Cerebellar nuclear complex (tissue), 1 donor: Measurements from ENCODE around the gene MICAL3.

Source experiments
- DNase-seq, 2 experiments: peaks; one replicate each; lab custom pipeline; 2025; lab: John Stamatoyannopoulos, UW

The MICAL3 gene

DNA sequence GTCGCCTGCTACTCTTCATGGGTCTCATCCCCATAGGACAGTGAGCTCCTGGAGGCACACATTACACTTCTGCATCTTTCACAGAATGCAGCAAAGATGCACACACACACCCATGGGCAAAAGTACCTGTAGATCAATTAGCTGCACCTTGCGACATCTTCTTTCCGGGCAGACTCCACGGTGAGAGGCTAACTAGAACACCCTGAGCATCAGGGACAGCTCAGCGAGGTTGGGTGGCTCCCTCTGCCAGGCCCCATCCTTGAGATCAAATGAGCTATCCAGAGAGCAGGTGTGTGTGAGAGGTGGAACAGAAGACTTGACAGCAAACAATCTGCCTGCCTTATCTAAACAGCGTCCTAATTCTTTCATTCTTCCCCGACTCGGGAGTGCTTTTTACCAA lies 154.0 kb downstream of the MICAL3 start:
- DNase-seq = no peak

DNA sequence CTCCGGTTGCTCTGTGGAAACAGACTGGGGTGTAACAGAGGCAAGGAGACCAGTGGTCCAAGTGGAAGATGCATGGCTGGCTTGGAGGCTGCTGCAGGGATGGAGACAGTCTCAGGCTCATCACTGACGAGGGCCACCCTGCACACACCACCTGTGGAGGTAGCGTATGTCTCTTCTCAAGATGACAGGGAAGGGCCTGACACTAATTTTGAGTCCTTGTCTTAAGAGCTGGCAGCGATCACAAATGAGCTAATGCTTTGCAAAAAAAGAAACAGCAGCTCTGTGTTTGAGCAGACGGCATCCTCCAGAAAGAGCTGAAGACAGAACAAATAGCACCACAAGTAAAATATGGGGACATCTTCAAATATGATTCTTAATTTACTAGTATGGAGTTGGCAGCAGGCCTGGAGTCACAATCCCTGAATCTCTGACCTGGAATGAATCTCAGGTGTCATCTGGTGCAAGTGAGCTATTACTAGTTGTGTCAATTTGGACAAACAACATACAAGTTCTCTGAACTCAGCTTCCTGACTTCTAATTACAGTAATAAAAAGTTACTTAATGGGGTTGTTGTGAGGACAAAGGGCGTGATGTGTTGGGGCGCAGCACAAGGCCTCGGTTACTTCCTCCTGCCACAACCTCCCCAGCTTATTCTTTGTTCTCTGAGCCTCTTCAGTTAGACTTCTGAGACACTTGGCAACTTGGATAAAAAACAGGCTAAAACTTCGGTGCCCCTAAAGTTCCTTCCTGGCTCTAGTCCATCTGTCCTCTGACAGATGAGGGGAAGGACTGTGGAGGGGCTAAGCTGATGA lies 154.9 kb downstream of the MICAL3 start:
- DNase-seq = peak; percentile 65 to 67

- no peak for DNase-seq
Observed at GRCh38 chr22:17868771-17869170, 155.6 kb downstream of the MICAL3 start.

DNA sequence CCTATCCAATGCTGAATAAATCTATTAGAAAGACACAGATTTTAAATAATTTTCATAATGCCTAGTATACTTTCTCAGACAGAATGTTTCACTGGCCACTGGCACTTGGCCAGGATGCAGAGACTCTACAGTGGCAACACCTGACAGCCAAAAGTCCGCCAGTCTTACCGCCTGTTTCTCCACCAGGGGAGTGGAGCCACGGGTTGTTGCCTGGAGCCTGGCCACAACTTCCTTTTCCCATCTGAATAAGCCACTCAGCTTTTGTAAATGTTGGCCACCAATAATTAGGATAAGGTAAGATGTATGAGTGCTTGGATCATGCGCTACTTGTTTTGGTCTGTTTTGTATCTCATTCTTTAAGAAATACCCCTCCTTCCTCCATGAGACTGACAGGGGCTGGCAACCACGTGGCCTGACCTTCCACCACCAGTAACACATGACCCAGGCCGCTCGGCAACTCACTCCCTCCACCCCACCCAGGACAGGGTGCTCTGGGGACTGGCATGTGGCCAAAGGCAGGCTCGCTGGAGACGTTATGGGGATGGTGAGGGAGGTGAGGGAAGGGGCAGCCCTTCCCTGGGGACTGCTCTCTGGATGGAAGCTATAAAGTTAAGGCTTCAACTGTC lies 157.1 kb downstream of the MICAL3 start:
- no peak for DNase-seq

DNA sequence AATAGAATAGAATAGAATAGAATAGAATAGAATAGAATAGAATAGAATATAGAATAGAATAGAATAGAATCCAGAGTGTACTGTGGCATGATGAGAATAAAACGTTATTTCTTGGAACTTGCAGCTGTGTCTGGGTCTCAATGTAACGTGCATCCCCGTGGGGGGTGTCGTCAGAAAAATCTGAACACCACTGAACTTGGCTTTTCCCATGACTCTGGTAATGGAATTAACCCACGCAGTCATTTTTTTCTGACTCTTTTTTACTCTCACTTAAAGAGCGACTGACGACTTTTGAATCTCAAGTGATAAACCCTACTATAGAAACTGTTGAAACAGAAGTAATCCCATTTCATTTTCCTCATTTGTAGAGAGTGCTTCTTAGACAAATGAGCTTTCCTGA lies 157.7 kb downstream of the MICAL3 start:
- DNase-seq = no peak

- DNase-seq = no peak
Observed at GRCh38 chr22:17866127-17866526, 158.2 kb downstream of the MICAL3 start.

- DNase-seq = no peak
Observed at GRCh38 chr22:17865183-17866055, 158.9 kb downstream of the MICAL3 start.

GRCh38 chr22:17864398-17865182 lies 159.8 kb downstream of the MICAL3 start:
- no peak for DNase-seq

DNA sequence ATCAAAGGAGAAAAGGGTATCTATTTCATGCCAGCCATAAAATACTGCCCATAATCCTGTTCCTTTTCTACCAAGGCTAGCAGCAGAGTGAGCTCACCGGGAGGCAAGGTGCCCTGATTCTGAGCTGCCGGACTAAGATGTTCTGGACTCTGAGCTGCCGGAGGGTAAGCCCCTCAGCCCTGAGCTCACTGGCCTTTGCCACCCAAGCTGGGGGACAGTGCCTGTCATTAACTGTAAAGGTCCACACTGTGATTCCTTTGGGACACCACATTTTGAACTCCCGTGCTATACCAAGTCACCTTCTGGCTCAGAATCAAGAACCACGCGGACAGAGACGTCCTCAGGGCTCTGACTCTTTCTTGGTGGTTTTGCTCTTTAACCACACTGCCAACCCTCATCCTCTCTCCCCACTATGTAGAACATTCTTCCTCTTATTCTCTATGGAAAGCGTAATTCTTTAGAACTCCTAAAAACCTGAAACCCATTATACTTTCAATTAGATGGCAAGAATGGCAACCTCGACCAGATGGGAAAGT lies 161.6 kb downstream of the MICAL3 start:
- DNase-seq = no peak

DNA sequence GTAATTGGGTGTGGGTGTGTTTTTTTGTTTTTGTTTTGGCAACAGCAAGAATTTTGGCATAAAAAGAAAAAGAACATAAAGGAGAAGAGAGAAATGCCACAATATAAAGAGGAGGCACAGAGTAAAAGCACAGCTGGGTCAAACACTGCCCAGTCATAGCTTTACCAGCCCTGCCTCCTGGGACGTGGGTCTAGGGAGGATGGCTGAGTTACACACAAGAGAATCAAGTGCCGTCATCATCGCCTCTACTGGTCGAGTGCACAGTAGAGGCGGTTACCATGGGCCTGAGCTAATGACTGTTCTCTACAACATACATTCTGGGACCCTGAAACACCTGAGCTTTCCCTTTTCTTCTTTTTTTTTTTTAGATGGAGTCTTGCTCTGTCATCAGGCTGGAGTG lies 162.5 kb downstream of the MICAL3 start:
- DNase-seq = no peak

DNA sequence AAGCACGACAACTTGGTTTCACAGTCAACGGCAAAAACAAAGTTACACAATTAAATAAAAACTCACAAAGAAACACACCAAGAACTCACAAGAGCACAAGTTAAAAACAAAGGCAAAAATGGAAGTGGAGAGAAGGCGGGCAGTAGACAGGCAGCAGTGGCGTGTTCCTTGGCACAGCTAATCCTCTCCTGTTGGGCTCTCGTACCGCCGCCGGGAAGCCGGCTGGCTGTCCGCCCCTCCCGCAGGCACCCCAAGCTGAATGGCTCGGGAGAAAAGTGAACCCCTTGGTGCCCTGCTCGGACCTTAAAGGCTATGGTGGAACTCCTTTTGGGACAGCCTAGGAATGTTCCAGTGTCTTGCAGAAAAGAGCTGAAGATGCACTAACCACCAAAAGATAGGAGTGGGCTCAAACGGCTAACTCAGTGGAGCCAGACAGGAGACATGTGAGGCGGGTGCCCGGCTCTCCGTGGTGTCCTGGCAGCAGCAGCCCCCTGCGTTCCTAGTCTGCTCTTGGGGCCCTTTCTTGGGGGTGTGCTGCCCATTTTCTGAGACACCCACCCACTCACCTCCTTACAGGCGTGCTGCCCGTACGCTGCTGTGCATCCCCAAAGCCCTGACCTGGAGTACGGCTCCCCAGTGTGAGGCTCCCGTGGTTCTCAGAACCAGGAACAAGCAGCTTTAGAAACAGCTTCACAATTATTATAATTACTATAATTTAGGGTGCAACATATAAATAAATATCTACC lies 164.0 kb downstream of the MICAL3 start:
- DNase-seq = peak in 1 of 2 experiments; percentile 34

- DNase-seq = no peak
Observed at GRCh38 chr22:17858033-17858432, 166.3 kb downstream of the MICAL3 start.

- DNase-seq = no peak
Observed at GRCh38 chr22:17855572-17856290, 168.6 kb downstream of the MICAL3 start.

DNA sequence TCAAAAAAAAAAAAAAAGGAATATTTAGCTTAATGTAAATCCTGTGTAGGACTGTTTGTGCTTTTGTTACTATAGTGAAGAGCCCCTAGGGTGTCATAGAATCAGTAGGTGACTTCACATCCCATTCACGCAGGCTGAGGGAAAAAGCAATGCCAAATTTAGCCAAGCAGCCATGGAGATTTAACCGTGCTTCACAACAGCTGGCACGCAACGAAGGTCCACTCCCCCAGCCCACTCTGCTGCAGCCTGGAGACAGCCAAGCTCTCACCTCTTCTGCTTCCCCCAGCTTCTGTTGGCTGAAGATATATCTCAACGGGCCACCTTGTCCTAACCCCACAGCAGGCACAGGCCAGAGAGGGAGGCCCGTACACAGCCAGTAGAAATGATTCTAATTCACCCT lies 171.3 kb downstream of the MICAL3 start:
- DNase-seq = no peak

- no peak for DNase-seq
Observed at GRCh38 chr22:17851759-17852158, 172.6 kb downstream of the MICAL3 start.

GRCh38 chr22:17847360-17848078 lies 176.8 kb downstream of the MICAL3 start:
- DNase-seq = peak in 1 of 2 experiments; percentile 34

DNA sequence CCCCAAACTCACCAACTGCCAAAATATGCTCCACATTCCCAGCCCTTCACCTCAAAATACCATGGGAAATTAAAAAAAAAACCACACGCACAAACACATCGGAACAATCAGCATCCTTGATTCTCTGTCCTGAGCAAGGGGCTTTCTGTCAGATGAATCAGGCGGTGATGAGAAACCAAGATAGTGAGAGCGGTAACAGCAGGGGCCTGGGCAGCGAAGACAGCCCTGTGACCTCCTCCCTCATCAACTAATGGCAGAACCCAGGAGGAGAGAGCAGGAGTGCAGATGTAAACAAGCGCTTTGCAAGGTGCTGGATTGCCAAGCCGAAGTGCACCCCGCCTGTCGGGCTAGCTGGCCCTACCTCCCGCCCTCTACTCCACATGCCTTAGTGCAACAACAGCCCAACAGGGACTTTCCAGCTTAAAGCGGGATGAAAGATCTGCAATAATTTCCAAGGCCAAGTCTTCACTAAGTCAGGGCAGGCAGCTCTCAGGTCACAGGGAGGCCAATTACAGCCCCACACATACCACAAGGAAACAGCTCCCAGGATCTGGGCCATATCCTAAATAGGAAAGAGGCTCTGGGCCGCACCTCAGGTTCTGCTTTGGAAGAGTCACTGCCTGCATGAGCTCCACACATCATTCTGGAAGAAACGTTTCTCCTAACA lies 177.9 kb downstream of the MICAL3 start:
- DNase-seq = no peak

DNA sequence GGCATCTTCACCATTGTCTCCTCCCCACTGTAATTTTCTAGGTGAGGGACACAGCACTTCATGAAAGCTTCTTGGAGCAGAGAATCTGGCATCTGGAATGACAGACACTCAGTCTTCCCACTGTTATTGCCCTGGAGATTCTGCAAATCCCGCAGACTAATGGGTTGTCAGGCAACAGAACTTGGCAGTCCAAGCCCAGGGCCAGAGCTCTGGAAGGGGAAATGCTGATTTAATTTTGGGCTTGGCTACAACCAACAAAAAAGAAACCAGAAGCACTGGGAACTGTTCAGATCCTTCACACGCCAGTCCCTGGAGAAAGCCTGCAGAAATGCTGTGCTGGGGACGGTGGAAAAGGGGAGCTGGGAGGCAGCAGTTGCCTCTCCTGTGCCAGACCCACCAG lies 178.6 kb downstream of the MICAL3 start:
- DNase-seq = no peak

GRCh38 chr22:17845327-17845726 lies 179.0 kb downstream of the MICAL3 start:
- DNase-seq = no peak
